GM18873 (cell line): ENCODE measurements around the gene PRKG1.
"Not testable (repeated sequence)": the region's sequence is repeated elsewhere in the genome, so short reads cannot be mapped to it uniquely, and the experiment has no call there.

Source experiments
- ATAC-seq: cut with Tn5 transposase; IDR thresholded peaks from one replicate; pipeline ENCODE4 v1.9.1; 2021; ENCODE audit warnings: mild to moderate bottlenecking, moderate library complexity, moderate number of reproducible peaks; ENCODE audit not compliant: unreplicated experiment, low FRiP score

PRKG1 gene

DNA sequence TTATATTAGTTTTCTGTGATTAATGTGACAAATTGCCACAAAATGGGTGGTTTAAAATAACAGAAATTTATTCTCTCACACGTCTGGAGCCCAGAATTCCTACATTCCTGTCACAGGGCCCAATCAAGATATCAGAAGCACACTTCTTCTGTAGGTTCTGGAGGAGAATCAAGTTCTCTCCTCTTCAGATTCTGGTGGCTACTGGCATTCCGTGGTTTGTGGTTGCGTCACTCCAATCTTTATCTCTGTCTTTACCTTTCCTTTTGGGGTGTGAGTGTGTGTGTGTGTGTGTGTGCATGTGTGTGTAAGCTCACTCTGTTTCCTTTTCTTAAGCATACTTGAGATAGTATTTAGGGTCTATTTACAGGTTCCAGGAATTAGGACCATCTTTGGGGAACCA lies 1124.3 kb downstream of the PRKG1 start:
- no peak for ATAC-seq

DNA sequence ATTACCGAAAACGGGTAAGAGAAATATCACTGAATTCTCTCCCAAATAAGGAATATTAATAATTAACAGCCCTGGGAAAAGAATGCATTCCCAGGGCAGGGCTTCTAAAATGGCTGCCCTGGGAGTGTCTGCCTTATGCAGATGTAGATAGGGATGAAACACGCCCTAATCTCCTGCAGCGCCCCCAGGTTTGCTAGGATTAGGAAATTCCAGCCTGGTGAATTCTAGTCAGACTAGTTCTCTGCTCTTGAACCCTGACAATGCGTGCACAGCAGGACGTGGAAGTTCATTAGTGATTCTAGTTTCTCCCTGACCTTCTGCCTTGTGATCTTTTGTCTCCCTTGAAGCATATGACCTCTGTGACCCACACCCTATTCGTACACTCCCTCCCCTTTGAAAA lies 1130.6 kb downstream of the PRKG1 start:
- ATAC-seq = not testable (repeated sequence)

DNA sequence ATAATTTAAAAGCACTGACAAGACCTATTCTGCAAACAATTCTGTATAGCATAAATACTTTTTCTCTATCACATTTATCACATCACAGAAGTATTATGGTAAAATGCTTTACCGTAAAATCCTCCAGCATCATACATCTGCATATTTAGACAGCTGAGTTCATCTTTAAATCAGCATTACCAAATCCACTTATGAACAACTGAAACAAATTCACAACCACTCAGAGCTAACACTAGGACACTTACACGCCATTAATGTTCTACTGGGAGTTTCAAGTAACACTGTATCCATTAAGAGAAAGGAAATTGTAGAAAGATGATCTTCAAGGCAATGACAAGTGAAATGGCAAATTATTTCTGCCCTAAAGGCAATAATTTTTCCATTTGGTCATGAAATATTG lies 1134.1 kb downstream of the PRKG1 start:
- no peak for ATAC-seq

DNA sequence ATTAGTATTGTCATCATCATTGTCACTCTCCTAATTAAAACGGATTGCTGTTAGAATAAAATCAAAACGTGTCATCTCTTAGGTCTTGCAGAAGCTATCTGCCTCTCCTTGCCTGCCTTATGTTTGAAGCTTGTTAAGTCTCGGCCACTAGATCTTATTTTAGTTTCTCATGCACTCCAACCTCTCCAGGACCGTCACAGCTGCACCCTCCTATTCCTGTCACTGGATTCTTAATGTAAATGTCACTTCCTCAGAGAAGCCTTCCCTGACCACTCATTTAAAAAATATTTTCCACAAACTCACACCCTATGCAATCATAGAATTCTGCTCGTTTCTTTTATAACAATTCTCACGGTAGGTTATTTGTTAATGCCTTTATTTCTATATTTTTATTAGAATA lies 1135.9 kb downstream of the PRKG1 start:
- no peak for ATAC-seq

DNA sequence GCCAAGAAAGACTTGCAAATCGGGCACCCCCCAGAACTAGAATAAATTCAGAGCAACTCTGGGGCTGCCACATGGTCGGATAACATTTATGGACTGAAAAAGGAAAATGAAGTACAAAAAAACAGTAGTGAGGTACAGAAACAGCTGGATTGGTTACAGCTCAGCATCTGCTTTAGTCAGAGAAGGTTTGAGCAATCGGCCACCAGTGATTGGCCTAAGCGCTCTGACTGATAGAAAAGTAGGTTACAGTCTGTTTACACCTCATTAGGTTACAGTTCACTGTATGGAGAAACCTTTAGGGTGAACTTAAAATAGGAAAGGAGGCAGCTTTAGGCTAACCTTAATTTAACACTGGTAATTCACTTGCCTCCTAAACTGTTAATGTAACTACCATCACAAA lies 1137.8 kb downstream of the PRKG1 start:
- no peak for ATAC-seq

DNA sequence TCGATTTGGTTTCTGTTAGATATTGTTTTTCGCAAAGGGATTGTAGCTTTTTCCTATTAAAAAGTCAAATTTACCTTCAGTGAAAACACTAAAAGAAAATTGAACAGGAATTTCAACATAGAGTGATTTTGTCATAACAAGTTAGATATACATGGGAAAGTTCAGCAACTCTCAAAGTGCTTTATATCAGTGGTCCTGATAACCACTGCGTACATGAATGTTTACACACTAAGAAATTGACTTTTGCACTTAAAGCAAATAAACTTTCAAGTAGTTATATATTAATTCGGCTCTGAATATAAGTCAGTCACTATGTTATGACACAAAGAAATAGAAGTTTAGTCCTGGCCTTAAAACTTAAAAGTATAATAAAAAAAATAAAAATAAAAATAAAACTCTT lies 1138.5 kb downstream of the PRKG1 start:
- no peak for ATAC-seq

DNA sequence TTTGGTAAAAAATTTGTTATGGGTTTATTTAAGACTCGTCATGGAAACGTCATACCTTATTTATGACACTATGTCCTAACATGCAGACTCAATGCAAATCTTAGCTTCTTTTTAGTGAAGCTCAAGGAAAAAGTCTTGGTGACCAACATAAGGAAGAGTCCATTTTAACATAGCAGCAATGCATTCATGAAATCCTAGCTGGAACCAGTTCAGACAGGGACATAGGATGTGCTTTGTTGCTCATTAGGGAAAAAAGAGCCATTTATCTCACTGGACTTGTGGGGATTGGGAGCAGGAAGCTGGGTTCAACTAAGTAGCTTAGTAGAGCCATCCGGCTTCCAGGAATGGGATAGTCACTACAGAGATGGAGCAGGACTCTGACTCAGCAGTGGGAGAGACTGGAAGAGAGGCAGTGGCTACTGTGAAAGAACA lies 1139.0 kb downstream of the PRKG1 start:
- no peak for ATAC-seq

DNA sequence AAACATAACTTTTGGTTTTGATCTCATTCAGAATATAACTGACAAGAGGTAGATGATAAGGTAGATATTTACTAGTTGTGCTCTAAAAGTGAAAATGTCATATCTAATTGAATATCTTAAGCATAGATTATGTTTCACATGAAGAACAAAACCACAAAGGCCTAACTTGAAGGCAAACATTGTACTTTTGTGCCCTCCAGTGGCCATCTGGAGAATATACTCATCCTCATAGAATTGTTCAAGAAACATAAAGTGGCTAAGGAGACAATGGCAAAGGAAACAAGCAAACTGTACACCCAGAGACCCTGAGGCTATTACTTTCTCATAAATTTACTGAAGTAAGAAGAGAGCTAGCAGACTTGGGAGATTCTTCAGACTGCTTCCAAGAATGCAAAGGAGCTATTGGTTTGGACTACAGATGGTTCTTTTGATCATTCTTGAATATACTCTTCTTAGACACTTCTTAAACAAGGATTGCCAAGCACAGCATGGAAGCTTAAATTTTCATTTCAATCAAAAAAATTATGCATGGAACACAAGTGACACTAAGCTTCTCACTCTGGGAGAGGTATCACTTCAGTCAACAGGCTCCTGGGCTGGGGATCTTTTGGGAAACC lies 1141.6 kb downstream of the PRKG1 start:
- ATAC-seq = peak; percentile 79

DNA sequence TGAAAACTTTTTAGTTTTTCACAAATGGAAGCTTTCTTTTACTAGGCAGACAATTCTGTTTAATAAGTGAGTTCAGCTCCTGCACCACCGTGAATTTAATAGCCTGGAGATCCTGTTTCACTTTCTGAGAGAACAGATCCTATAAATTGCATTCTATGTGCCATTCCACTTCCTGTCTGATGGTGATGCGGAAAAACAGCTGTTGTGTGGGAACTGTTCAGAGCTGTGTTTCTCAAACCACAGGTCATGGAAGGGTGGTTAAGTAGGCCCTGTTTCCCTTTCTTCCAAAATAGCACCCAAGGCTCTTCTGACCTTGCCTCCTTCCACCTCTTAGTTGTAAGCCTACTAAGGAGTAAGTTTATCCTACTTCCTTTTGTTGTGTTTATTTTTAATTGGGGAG lies 1142.6 kb downstream of the PRKG1 start:
- peak; percentile 66 for ATAC-seq

DNA sequence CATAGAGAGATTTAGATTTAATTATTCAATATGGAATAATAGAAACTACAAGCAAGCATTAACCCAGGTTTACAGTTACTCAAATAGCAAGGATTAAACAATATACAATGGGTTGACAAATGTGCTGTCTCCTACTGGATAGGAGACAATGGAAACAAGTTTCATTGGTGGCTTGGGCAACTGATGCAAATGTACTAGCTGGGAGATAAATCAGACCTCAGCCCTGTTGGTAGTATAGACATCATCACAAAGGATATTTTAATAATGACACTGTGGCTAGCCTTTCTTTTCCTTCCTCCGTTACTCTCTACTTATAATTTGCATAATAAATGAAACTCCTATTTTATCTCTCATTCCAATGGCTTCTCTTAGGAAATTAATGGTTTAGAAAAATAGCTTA lies 1143.2 kb downstream of the PRKG1 start:
- no peak for ATAC-seq

DNA sequence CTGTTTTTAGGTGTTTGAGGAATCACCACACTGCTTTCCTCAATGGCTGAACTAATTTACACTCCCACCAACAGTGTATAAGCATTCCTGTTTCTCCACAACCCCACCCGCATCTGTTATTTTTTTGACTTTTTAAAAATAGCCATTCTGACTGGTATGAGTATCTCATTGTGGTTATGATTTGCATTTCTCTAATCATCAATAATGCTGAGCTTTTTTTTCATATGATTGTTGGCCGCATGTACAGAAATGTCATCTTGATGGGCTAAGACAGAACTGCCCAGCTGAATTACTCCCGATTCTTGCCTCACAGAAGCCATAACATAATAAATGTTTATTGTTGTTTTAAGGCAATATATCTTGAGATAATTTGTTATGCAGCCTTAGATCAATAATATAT lies 1146.7 kb downstream of the PRKG1 start:
- ATAC-seq = peak; percentile 50

DNA sequence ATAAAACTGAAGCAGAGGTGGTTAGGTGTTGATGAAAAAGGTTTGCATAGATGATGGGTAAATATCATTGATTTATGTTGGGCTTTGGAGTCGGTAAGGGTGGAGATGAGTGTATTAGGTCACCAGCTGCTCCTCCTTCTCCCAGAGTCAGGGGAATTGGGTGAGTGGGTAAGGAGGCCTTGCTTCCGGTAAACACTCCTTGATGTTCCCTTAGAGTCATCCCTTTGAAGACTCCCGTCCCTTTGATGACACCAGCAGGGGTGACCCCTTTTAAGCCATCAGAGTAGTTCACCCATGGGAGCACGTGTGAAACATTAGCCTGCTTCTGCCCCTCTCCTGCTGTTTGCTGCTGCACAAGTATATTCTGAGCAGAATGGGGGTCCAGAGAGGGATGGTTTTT lies 1147.6 kb downstream of the PRKG1 start:
- no peak for ATAC-seq

DNA sequence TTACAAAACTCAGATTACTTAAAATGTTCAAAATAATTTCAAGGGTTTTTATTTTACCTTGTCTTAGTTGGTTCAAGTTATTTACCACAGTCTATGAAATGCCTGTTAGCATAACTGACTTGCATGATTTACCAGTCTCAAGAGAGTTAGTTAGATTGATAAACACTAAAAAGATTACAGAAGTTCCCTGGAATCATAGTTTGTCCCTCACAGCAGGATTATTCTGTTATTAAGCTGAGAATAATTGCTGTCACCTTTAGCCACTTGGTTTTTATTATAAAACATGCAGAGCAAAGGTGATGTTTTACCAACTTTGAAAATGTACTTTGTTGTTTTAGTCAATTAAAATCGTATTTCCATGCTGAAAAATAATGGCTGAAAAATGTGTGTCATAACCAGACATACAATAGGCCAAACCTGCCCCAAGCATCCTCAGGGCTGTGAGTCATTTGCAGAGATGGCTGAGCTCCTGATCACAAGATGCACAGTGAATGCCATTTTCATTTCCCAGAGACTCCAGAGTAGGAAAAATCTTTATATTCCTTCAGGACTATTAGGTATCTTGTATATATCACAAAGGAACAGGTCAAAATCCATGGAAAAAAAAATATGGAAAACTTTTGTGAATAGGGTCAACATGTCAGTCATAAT lies 1152.0 kb downstream of the PRKG1 start:
- no peak for ATAC-seq

DNA sequence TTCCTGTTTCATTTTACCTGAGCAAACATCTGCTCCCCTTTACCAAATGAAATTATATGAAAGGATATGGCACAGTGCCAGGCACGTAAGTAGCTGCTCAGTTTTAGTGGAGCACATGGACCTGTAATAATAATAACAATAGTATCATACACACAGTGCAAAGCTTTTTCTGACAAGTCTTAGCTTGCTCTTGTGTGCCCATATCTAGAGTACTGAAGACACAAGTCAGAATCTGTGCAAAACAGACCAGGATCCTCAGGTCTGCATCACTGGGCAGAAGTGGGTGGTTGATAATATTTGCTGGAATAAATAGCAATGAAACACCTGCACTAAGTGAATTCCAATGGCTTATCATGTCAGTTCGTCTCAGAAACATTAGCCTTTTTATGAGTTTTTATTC lies 1154.3 kb downstream of the PRKG1 start:
- no peak for ATAC-seq

DNA sequence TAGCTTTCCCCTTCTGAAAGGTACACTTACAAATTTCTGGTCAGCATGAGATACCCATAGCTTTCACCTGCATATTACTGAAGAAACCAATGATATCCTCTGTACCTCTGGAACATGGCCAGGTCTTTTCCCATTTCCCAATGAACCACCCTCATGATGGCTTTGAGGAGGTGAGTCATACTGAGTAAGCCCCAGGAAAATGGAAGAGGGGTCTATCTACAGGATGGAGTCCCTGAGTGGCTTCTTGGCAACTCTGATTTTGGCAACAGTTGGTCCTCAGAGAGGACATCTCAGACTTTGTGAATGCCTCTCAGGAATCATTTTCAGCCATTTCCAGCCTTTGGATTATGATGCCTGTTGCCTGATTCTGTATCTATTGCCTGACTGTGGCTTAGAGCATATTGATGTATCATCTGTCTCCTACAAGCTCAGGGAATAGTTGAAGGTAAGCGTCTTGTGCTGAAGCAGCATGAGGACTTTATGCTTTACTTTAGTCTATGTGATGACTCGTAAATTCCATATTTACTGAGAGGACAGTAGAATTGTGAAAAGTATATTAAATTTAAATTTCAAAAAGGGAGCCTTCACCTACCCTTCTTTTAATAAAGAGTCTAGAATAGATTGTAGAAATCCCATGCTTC lies 1155.1 kb downstream of the PRKG1 start:
- no peak for ATAC-seq

DNA sequence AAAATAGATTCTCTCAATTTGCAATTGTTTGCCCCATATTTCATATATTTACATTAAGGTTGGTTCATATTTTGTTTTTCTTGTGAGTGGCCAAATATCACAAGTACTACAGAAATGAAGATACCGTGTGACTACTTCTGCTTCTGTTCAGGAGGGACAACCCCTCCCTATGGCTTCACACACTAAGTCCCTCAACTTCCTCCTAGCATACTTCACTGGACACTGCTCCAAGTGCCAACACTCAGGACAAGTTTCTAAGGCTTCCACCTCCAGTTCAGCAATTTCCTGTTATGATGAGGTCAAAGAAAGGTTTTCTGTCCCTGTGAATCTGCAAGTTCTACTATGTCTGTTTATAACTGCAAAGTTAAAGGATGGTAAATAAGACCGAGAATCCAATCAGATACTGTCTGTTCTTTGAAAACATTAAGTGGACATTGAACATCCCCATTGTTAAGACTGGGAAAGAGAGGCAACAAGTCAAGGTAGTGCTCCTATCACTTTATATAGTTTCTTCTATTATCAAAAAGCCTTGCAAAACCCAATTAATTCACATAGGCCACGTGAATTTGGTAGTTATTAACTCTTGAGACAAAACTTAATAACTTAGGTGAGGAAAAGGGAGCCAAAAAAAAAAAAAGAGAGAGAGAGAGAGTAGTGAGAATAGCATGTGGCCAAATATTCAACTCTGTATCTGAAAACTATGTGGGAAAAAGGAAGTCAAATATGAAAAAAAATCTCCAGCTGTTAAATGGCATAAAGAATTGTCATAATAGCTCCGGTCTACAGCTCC lies 1158.5 kb downstream of the PRKG1 start:
- ATAC-seq = peak; percentile 94

DNA sequence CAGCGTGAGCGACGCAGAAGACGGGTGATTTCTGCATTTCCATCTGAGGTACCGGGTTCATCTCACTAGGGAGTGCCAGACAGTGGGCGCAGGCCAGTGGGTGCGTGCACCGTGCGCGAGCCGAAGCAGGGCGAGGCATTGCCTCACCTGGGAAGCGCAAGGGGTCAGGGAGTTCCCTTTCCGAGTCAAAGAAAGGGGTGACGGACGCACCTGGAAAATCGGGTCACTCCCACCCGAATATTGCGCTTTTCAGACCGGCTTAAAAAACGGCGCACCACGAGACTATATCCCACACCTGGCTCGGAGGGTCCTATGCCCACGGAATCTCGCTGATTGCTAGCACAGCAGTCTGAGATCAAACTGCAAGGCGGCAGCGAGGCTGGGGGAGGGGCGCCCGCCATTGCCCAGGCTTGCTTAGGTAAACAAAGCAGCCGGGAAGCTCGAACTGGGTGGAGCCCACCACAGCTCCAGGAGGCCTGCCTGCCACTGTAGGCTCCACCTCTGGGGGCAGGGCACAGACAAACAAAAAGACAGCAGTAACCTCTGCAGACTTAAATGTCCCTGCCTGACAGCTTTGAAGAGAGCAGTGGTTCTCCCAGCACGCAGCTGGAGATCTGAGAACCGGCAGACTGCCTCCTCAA lies 1159.2 kb downstream of the PRKG1 start:
- not testable (repeated sequence) for ATAC-seq

DNA sequence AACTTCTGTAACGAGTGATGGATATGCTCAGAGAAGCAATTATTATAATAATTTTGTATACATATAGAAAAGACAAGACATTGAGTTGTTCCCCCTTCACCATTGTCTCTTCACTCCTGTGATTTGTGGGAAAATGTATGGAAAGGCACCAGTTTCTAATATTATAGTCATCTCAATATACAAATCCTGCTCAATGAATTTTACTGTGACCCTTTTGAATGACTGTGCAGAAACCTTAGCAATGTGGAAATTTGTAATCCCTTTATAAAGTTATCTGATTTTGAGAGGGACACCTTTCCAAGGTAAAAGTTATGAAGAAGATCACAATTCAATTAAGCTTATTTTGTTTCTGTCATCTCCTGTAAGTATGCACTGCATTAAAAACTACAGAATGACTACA lies 1165.5 kb downstream of the PRKG1 start:
- no peak for ATAC-seq

DNA sequence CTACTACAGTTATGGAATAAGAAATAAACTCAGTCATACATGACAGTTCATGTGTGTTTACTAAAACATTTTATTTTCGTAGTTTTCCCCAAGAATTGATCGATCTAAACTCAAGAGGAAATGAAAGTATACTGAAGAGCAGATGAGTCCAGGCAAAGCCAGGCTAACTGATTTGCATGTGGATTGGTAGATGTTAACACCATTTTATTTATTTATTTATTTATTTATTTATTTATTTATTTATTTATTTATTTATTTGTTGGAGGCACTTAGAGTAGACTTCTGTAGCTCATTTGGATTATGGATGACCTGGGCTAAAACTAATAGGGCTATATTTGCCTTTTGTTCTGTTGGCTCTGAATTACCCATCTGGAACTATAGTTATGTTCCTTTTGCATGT lies 1171.3 kb downstream of the PRKG1 start:
- ATAC-seq = no peak

DNA sequence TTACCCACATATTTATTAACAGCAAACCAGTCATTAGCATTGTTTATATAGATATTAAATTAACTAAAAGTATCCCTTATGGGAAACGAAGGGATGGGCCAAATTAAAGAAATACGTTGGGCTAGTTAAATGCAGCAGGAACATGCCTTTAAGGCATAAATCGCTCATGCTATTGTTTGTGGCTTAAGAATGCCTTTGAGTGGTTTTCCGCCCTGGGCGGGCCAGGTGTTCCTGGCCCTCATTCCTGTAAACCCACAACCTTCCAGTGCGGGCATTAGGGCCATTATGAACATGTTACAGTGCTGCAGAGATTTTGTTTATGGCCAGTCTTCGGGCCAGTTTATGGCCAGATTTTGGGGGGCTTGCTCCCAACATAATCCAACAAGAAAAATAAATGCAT lies 1173.6 kb downstream of the PRKG1 start:
- not testable (repeated sequence) for ATAC-seq
